SK-N-SH treated with all-trans-retinoic acid at 6 μM for 48 hours (cell line): ENCODE measurements around the gene TIGD3.

ENCODE experiments used
- ATAC-seq: fragments of 200-7000 bp; cut with Tn5 transposase; 3 replicates; pipeline ENCODE4 v1.9.1; 2020; ENCODE audit warnings: mild to moderate bottlenecking, moderate library complexity
- ARNTL ChIP-seq: fragments of 450-650 bp; formaldehyde crosslinking; IDR thresholded peaks from 2 replicates; pipeline ENCODE4 v1.5.0; 2020; ENCODE audit warnings: low read depth, mild to moderate bottlenecking, moderate library complexity, borderline replicate concordance
- BACH2 ChIP-seq: fragments of 250-450 bp; sonication (Bioruptor Pico); IDR thresholded peaks from 2 replicates; pipeline ENCODE4 v1.9.0; 2021; ENCODE audit warnings: mild to moderate bottlenecking, borderline replicate concordance
- CSDC2 ChIP-seq: fragments of 250-450 bp; sonication (Bioruptor Pico); IDR thresholded peaks from 2 replicates; pipeline ENCODE4 v1.5.0; 2020; ENCODE audit warnings: mild to moderate bottlenecking, moderate library complexity
- ESRRG ChIP-seq: fragments of 250-450 bp; sonication (Bioruptor Pico); IDR thresholded peaks from 2 replicates; pipeline ENCODE4 v1.6.1; 2021; ENCODE audit warnings: mild to moderate bottlenecking
- GLIS3 ChIP-seq: fragments of 250-450 bp; sonication (Bioruptor Pico); IDR thresholded peaks from 2 replicates; pipeline ENCODE4 v1.5.0; 2020; ENCODE audit warnings: mild to moderate bottlenecking, moderate library complexity
- OSR1 ChIP-seq: fragments of 250-450 bp; sonication (Bioruptor Pico); IDR thresholded peaks from 2 replicates; pipeline ENCODE4 v1.8.0; 2022; ENCODE audit warnings: moderate library complexity, mild to moderate bottlenecking, inconsistent platforms
- RARB ChIP-seq: fragments of 250-450 bp; sonication (Bioruptor Pico); IDR thresholded peaks from 2 replicates; pipeline ENCODE4 v1.8.0; 2021; ENCODE audit warnings: mild to moderate bottlenecking, moderate library complexity
- SNAI2 ChIP-seq: fragments of 250-450 bp; sonication (Bioruptor Pico); IDR thresholded peaks from 2 replicates; pipeline ENCODE4 v1.5.0; 2020; ENCODE audit warnings: mild to moderate bottlenecking, moderate library complexity
- TCF4 ChIP-seq: fragments of 250-450 bp; sonication (Bioruptor Pico); IDR thresholded peaks from 2 replicates; pipeline ENCODE4 v1.8.0; 2021; ENCODE audit warnings: mild to moderate bottlenecking, moderate library complexity, borderline replicate concordance
- TOX ChIP-seq: fragments of 250-450 bp; sonication (Bioruptor Pico); IDR thresholded peaks from 2 replicates; pipeline ENCODE4 v1.8.0; 2021; ENCODE audit warnings: mild to moderate bottlenecking, moderate library complexity, borderline replicate concordance
- ZC3H10 ChIP-seq: fragments of 250-450 bp; sonication (Bioruptor Pico); IDR thresholded peaks from 2 replicates; pipeline ENCODE4 v1.5.1; 2021; ENCODE audit warnings: mild to moderate bottlenecking, moderate library complexity
- ZFP3 ChIP-seq: fragments of 250-450 bp; sonication (Bioruptor Pico); IDR thresholded peaks from 2 replicates; pipeline ENCODE4 v1.5.0; 2020; ENCODE audit warnings: mild to moderate bottlenecking, moderate library complexity
- ZNF70 ChIP-seq: fragments of 450-650 bp; formaldehyde crosslinking; IDR thresholded peaks from 2 replicates; pipeline ENCODE4 v1.5.0; 2020; ENCODE audit warnings: mild to moderate bottlenecking, moderate library complexity
- ZNF8 ChIP-seq: fragments of 450-650 bp; formaldehyde crosslinking; IDR thresholded peaks from 2 replicates; pipeline ENCODE4 v1.5.0; 2020; ENCODE audit warnings: mild to moderate bottlenecking, moderate library complexity
- TF ChIP-seq, protein P1 (sequence below): fragments of 250-450 bp; sonication (Bioruptor Pico); IDR thresholded peaks from 2 replicates; pipeline ENCODE4 v1.5.1; 2020; ENCODE audit warnings: low read depth, mild to moderate bottlenecking, moderate library complexity
- TF ChIP-seq, protein P2 (sequence below): fragments of 250-450 bp; sonication (Bioruptor Pico); IDR thresholded peaks from 2 replicates; pipeline ENCODE4 v1.5.1; 2021; ENCODE audit warnings: mild to moderate bottlenecking, moderate library complexity
- TF ChIP-seq, protein P3 (sequence below): fragments of 250-450 bp; sonication (Bioruptor Pico); IDR thresholded peaks from 2 replicates; pipeline ENCODE4 v1.5.0; 2020; ENCODE audit warnings: mild to moderate bottlenecking, moderate library complexity
- TF ChIP-seq, protein P4 (sequence below): fragments of 250-450 bp; sonication (Bioruptor Pico); IDR thresholded peaks from 2 replicates; pipeline ENCODE4 v1.8.0; 2020; ENCODE audit warnings: mild to moderate bottlenecking, moderate library complexity, borderline replicate concordance
- TF ChIP-seq, protein P5 (sequence below): fragments of 250-450 bp; sonication (Bioruptor Pico); IDR thresholded peaks from 2 replicates; pipeline ENCODE4 v1.8.0; 2021; ENCODE audit warnings: low read depth, mild to moderate bottlenecking, moderate library complexity, borderline replicate concordance

TIGD3 gene

DNA sequence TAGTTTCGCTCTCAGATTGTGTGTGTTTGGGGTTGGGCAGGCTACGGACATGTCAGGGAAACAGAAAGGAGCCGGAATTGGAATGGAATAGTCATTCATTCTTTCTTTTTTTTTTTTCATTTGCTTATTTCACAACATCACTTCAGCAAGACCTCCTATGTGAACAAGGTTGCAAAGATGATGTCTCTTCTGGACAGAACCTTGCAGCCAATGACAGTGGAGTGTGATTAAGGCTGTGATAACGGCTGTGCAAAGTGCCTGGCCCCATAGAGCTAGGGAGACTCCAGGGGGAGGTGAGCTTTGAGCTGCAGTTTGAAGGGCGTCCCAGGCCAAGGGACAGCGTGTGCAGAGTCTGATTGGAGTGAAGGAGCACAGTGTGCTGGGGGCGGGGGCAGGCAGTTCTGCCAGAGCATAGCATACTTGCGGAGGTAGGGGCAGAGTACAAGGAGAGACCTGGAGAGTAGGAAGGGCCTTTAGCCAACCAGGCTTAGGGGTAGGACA lies 3.4 kb downstream of the TIGD3 start:
- no peak for ATAC-seq
- TF ChIP-seq, protein P1, sequence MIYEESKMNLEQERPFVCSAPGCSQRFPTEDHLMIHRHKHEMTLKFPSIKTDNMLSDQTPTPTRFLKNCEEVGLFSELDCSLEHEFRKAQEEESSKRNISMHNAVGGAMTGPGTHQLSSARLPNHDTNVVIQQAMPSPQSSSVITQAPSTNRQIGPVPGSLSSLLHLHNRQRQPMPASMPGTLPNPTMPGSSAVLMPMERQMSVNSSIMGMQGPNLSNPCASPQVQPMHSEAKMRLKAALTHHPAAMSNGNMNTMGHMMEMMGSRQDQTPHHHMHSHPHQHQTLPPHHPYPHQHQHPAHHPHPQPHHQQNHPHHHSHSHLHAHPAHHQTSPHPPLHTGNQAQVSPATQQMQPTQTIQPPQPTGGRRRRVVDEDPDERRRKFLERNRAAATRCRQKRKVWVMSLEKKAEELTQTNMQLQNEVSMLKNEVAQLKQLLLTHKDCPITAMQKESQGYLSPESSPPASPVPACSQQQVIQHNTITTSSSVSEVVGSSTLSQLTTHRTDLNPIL (CRISPR knock-in tag) = no peak
- TF ChIP-seq SNAI2 (CRISPR knock-in tag) (no peak), RARB (CRISPR knock-in tag) (no peak), ZNF8 (no peak), ARNTL (CRISPR knock-in tag) (no peak), ESRRG (CRISPR knock-in tag) (no peak), TOX (CRISPR knock-in tag) (no peak), TCF4 (CRISPR knock-in tag) (no peak), OSR1 (CRISPR knock-in tag) (no peak), ZNF70 (CRISPR knock-in tag) (no peak), ZC3H10 (CRISPR knock-in tag) (no peak), GLIS3 (CRISPR knock-in tag) (no peak), BACH2 (CRISPR knock-in tag) (no peak)
- TF ChIP-seq, protein P2, sequence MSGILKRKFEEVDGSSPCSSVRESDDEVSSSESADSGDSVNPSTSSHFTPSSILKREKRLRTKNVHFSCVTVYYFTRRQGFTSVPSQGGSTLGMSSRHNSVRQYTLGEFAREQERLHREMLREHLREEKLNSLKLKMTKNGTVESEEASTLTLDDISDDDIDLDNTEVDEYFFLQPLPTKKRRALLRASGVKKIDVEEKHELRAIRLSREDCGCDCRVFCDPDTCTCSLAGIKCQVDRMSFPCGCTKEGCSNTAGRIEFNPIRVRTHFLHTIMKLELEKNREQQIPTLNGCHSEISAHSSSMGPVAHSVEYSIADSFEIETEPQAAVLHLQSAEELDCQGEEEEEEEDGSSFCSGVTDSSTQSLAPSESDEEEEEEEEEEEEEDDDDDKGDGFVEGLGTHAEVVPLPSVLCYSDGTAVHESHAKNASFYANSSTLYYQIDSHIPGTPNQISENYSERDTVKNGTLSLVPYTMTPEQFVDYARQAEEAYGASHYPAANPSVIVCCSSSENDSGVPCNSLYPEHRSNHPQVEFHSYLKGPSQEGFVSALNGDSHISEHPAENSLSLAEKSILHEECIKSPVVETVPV (CRISPR knock-in tag) = no peak
- TF ChIP-seq, protein P3, sequence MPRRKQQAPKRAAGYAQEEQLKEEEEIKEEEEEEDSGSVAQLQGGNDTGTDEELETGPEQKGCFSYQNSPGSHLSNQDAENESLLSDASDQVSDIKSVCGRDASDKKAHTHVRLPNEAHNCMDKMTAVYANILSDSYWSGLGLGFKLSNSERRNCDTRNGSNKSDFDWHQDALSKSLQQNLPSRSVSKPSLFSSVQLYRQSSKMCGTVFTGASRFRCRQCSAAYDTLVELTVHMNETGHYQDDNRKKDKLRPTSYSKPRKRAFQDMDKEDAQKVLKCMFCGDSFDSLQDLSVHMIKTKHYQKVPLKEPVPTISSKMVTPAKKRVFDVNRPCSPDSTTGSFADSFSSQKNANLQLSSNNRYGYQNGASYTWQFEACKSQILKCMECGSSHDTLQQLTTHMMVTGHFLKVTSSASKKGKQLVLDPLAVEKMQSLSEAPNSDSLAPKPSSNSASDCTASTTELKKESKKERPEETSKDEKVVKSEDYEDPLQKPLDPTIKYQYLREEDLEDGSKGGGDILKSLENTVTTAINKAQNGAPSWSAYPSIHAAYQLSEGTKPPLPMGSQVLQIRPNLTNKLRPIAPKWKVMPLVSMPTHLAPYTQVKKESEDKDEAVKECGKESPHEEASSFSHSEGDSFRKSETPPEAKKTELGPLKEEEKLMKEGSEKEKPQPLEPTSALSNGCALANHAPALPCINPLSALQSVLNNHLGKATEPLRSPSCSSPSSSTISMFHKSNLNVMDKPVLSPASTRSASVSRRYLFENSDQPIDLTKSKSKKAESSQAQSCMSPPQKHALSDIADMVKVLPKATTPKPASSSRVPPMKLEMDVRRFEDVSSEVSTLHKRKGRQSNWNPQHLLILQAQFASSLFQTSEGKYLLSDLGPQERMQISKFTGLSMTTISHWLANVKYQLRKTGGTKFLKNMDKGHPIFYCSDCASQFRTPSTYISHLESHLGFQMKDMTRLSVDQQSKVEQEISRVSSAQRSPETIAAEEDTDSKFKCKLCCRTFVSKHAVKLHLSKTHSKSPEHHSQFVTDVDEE (CRISPR knock-in tag) = no peak
- TF ChIP-seq, protein P4, sequence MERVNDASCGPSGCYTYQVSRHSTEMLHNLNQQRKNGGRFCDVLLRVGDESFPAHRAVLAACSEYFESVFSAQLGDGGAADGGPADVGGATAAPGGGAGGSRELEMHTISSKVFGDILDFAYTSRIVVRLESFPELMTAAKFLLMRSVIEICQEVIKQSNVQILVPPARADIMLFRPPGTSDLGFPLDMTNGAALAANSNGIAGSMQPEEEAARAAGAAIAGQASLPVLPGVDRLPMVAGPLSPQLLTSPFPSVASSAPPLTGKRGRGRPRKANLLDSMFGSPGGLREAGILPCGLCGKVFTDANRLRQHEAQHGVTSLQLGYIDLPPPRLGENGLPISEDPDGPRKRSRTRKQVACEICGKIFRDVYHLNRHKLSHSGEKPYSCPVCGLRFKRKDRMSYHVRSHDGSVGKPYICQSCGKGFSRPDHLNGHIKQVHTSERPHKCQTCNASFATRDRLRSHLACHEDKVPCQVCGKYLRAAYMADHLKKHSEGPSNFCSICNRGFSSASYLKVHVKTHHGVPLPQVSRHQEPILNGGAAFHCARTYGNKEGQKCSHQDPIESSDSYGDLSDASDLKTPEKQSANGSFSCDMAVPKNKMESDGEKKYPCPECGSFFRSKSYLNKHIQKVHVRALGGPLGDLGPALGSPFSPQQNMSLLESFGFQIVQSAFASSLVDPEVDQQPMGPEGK (CRISPR knock-in tag) = no peak
- TF ChIP-seq, protein P5, sequence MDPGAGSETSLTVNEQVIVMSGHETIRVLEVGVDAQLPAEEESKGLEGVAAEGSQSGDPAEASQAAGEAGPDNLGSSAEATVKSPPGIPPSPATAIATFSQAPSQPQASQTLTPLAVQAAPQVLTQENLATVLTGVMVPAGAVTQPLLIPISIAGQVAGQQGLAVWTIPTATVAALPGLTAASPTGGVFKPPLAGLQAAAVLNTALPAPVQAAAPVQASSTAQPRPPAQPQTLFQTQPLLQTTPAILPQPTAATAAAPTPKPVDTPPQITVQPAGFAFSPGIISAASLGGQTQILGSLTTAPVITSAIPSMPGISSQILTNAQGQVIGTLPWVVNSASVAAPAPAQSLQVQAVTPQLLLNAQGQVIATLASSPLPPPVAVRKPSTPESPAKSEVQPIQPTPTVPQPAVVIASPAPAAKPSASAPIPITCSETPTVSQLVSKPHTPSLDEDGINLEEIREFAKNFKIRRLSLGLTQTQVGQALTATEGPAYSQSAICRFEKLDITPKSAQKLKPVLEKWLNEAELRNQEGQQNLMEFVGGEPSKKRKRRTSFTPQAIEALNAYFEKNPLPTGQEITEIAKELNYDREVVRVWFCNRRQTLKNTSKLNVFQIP = no peak

DNA sequence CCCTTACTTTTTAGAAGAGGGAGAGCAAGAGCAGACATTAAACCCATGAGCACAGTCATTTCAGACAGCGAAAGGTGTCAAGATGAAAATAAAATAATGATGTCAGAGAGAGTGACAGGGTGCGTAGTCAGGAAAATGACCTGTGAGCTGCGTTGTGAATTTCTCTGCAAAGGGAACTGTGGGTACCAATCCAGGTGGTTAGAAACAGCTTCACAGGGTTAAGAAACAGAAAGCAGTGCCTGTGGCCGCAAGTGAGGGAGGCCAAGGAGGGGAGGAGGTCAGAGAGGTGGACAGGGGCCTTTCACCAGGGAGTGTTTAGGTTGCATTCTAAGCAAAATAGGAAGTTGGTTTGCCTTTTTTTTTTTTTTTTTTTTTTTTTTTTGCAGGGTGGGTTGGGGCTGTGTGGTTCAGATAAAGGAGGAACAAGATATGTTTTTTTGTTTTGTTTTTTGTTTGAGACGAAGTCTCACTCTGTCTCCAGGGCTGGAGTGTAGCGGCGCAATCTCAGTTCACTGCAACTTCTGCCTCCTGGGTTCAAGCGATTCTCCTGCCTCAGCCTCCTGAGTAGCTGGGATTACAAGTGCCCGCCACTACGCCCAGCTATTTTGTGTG lies 7.9 kb downstream of the TIGD3 start:
- no peak for ATAC-seq
- TF ChIP-seq, protein P1 (CRISPR knock-in tag) = no peak
- TF ChIP-seq ZFP3 (CRISPR knock-in tag) (no peak), CSDC2 (no peak), OSR1 (CRISPR knock-in tag) (no peak), ZNF8 (no peak)
- TF ChIP-seq, protein P2 (CRISPR knock-in tag) = no peak
